PC-9 (cell line): ENCODE measurements around the gene DLG2. TPM values are rescaled to one million over a fixed set of nuclear protein-coding genes. Genes with fewer than 3 reads are reported as not detected.

Experiments
- BruUV-seq: library from RNA; stranded (reverse); fragments of 400-500 nt; replicated peaks from 2 replicates; lab custom pipeline; 2021; lab: Mats Ljungman, UMichigan
- CTCF ChIA-PET: fragments of 300-600 bp; sonication (Branson Sonifier 250); formaldehyde crosslinking; loops from one replicate; lab custom pipeline; 2022; ENCODE audit warnings: antibody characterized with exemption; lab: Charles Lee
- POLR2A ChIA-PET: fragments of 300-600 bp; sonication (Branson Sonifier 250); formaldehyde crosslinking; loops from one replicate; lab custom pipeline; 2022; ENCODE audit warnings: antibody characterized with exemption; ENCODE audit not compliant: unreplicated experiment; lab: Charles Lee
- DNase-seq, 2 experiments: peaks; one replicate each; pipeline versions ENCODE4 v3.0.0 to v3.0.0-alpha.2; 2015 to 2022; ENCODE audit warnings: mixed read lengths in 1 of 2
- H2AFZ ChIP-seq: fragments of 200-600 bp; sonication (generic); 2 replicates; pipeline ENCODE4 v1.8.1; 2017; ENCODE audit warnings: antibody characterized with exemption
- H3F3A ChIP-seq: fragments of 200-600 bp; sonication (generic); 2 replicates; pipeline ENCODE4 v1.8.1; 2017; ENCODE audit warnings: antibody characterized with exemption, mild to moderate bottlenecking, low read depth; ENCODE audit not compliant: insufficient read depth
- H3K27ac ChIP-seq: fragments of 200-600 bp; sonication (generic); 2 replicates; pipeline ENCODE4 v1.6.1; 2016; ENCODE audit warnings: mixed run types
- H3K27me3 ChIP-seq: fragments of 200-600 bp; sonication (generic); 2 replicates; pipeline ENCODE4 v1.6.1; 2016; ENCODE audit warnings: low read depth, mixed run types; ENCODE audit not compliant: insufficient read depth
- H3K36me3 ChIP-seq: fragments of 200-600 bp; sonication (generic); 2 replicates; pipeline ENCODE4 v1.6.1; 2016; ENCODE audit warnings: low read depth, mixed run types
- H3K4me1 ChIP-seq: fragments of 200-600 bp; sonication (generic); replicated peaks from 2 replicates; pipeline ENCODE4 v1.6.1; 2016; ENCODE audit warnings: mixed run types; ENCODE audit not compliant: insufficient read depth
- H3K4me2 ChIP-seq: fragments of 200-600 bp; sonication (generic); 2 replicates; pipeline ENCODE4 v1.6.1; 2017; ENCODE audit warnings: mixed run types
- H3K4me3 ChIP-seq: fragments of 200-600 bp; sonication (generic); 2 replicates; pipeline ENCODE4 v1.6.1; 2016; ENCODE audit warnings: mixed run types
- H3K79me2 ChIP-seq: fragments of 200-600 bp; sonication (generic); 2 replicates; pipeline ENCODE4 v1.6.1; 2017; ENCODE audit warnings: low read depth, mixed run types
- H3K9me2 ChIP-seq: fragments of 200-600 bp; sonication (generic); 2 replicates; pipeline ENCODE4 v1.8.1; 2017; ENCODE audit warnings: mild to moderate bottlenecking; ENCODE audit not compliant: insufficient read depth
- H3K9me3 ChIP-seq: fragments of 200-600 bp; sonication (generic); 2 replicates; pipeline ENCODE4 v1.8.1; 2016; ENCODE audit warnings: low read depth; ENCODE audit not compliant: insufficient read depth
- H4K20me1 ChIP-seq: fragments of 200-600 bp; sonication (generic); 2 replicates; pipeline ENCODE4 v1.8.1; 2017; ENCODE audit not compliant: insufficient read depth
- CTCF ChIP-seq: fragments of 200-600 bp; sonication (generic); conservative IDR thresholded peaks from 2 replicates; pipeline ENCODE4 v1.6.1; 2017; ENCODE audit warnings: mixed run types, antibody characterized with exemption, mild to moderate bottlenecking, moderate library complexity
- EZH2 ChIP-seq: fragments of 200-600 bp; sonication (generic); IDR thresholded peaks from 2 replicates; pipeline ENCODE4 v1.8.0; 2017; ENCODE audit warnings: antibody characterized with exemption, low read depth
- intact Hi-C: fragments of 100-400 bp; cut with micrococcal nuclease; formaldehyde crosslinking; loops from one replicate; pipeline ENCODE4 v1.10.0; 2022; ENCODE audit not compliant: unreplicated experiment
- total RNA-seq: library from RNA; stranded (reverse); gene quantifications from 2 replicates; pipeline ENCODE4 v1.2.3, GENCODE V29; 2021

Gene DLG2
- total RNA-seq, 1 experiment from 2014 or later: 6.4 TPM

DNA sequence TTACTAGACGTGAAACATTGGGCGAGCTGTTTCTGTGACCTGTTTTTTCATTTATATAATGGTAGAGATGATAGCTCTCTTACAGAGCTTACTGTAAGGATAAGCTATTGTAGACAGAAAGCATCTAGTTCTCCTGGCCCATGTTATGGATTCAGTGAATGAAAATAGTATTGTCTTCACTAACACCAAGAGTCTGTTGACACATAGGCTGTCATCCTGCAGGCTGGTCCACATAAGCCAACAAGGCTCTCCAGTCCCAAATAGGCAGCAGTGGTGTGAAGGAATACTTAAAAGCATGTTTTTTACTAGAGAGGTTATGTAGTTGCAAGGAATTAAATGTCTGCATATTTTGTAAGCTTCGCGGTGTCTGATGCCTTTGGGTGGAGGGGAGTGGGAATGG lies 1963.2 kb downstream of the DLG2 start:
- Histone ChIP-seq H3K79me2 (no peaks in the 10 kb centered on the region), H3F3A (no peaks in the 10 kb centered on the region), H3K4me1 (no peaks in the 10 kb centered on the region), H3K27me3 (no peaks in the 10 kb centered on the region), H4K20me1 (no peaks in the 10 kb centered on the region), H3K9me2 (no peaks in the 10 kb centered on the region), H3K4me2 (no peak overlapping the region), H3K36me3 (no peaks in the 10 kb centered on the region), H3K4me3 (no peak overlapping the region), H3K27ac (no peak overlapping the region), H3K9me3 (no peaks in the 10 kb centered on the region), H2AFZ (no peak overlapping the region)
- no TSS peak for BruUV-seq
- CTCF ChIA-PET: no interaction called here
- no peak for DNase-seq
- intact Hi-C loops: no loop called here
- no peak for TF ChIP-seq CTCF
- no peak for TF ChIP-seq EZH2
- POLR2A ChIA-PET: no interaction called here

- ChIA-PET CTCF (no interaction called here), POLR2A (no interaction called here)
- no peak overlapping the region for H3K4me2 ChIP-seq
- intact Hi-C loops: no loop called here
- H3K27me3 ChIP-seq: no peaks in the 10 kb centered on the region
- no peaks in the 10 kb centered on the region for H3K4me1 ChIP-seq
- no peaks in the 10 kb centered on the region for H3F3A ChIP-seq
- H3K27ac ChIP-seq: no peak overlapping the region
- no peaks in the 10 kb centered on the region for H3K9me2 ChIP-seq
- H3K9me3 ChIP-seq: no peaks in the 10 kb centered on the region
- DNase-seq: no peak
- H2AFZ ChIP-seq: no peak overlapping the region
- H3K79me2 ChIP-seq: no peaks in the 10 kb centered on the region
- no TSS peak for BruUV-seq
- H3K36me3 ChIP-seq: no peaks in the 10 kb centered on the region
- no peak for TF ChIP-seq EZH2
- no peak for TF ChIP-seq CTCF
- no peaks in the 10 kb centered on the region for H4K20me1 ChIP-seq
- H3K4me3 ChIP-seq: no peak overlapping the region
Measured at GRCh38 chr11:83663446-83663845, 1963.7 kb downstream of the DLG2 start.

DNA sequence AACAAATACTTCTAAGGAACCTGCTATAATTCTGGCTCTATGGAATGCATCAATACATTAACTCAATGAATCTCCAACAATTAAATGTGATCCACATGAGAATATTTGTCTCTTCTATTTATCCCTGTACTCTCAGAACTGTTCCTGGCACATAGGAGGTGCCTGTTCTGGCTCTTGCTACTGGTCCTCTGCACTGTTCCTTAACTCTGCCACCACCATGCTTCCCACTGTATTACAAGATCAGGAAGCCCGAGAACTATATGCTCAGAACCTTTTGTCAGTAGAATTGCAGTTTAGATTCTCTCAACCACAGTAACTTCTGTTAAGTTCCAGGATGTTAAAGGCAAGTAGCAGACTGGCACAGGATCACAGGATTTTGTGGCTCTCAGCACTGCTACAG lies 1964.7 kb downstream of the DLG2 start:
- no peaks in the 10 kb centered on the region for H4K20me1 ChIP-seq

More for the DNA sequence above, 1964.7 kb downstream of the DLG2 start:
- Histone ChIP-seq H3K9me2 (no peaks in the 10 kb centered on the region), H3K4me1 (no peaks in the 10 kb centered on the region), H3K79me2 (no peaks in the 10 kb centered on the region), H3K9me3 (no peaks in the 10 kb centered on the region), H2AFZ (no peak overlapping the region), H3K36me3 (no peaks in the 10 kb centered on the region), H3K27ac (no peak overlapping the region), H3K4me2 (no peak overlapping the region), H3F3A (no peaks in the 10 kb centered on the region), H3K4me3 (no peak overlapping the region), H3K27me3 (no peaks in the 10 kb centered on the region)
- DNase-seq: no peak
- ChIA-PET CTCF (no interaction called here), POLR2A (no interaction called here)
- intact Hi-C loops: no loop called here
- TF ChIP-seq CTCF (no peak), EZH2 (no peak)
- BruUV-seq: no TSS peak
